Stromal cell of bone marrow (primary cell): Measurements from ENCODE around the gene EHD3.

Experiments
- DNase-seq: peaks from one replicate; pipeline ENCODE4 v3.0.0-alpha.2; 2012; ENCODE audit warnings: low read depth

EHD3 gene

GRCh38 chr2:31233741-31234682, at the start of gene EHD3:
EHD3 (plus strand) TSS chr2:31234152; CDS start chr2:31234622, 470 bp downstream.
- peak; percentile 64 for DNase-seq

- no peak for DNase-seq
Measured at GRCh38 chr2:31187166-31187565, 46.8 kb upstream of the EHD3 start.

- DNase-seq, result no peak
Measured at GRCh38 chr2:31188131-31188530, 45.8 kb upstream of the EHD3 start.

- no peak for DNase-seq
Measured at GRCh38 chr2:31189141-31189540, 44.8 kb upstream of the EHD3 start.

- no peak for DNase-seq
Measured at GRCh38 chr2:31190188-31190587, 43.8 kb upstream of the EHD3 start.

- DNase-seq, result no peak
Measured at GRCh38 chr2:31191931-31192330, 42.0 kb upstream of the EHD3 start.

- no peak for DNase-seq
Measured at GRCh38 chr2:31192396-31192795, 41.6 kb upstream of the EHD3 start.

GRCh38 chr2:31192851-31193392, 41.0 kb upstream of the EHD3 start:
- DNase-seq, result no peak

GRCh38 chr2:31193806-31194205, 40.1 kb upstream of the EHD3 start:
- no peak for DNase-seq

- no peak for DNase-seq
Measured at GRCh38 chr2:31196622-31197021, 37.3 kb upstream of the EHD3 start.

- no peak for DNase-seq
Measured at GRCh38 chr2:31197166-31197565, 36.8 kb upstream of the EHD3 start.

- DNase-seq, result no peak
Measured at GRCh38 chr2:31197669-31198068, 36.3 kb upstream of the EHD3 start.

- DNase-seq, result no peak
Measured at GRCh38 chr2:31199206-31199605, 34.7 kb upstream of the EHD3 start.

- DNase-seq, result no peak
Measured at GRCh38 chr2:31200972-31201371, 33.0 kb upstream of the EHD3 start.

GRCh38 chr2:31202041-31202440, 31.9 kb upstream of the EHD3 start:
- DNase-seq, result no peak

GRCh38 chr2:31202833-31203232, 31.1 kb upstream of the EHD3 start:
- no peak for DNase-seq

GRCh38 chr2:31203916-31204315, 30.0 kb upstream of the EHD3 start:
- no peak for DNase-seq

GRCh38 chr2:31204783-31205182, 29.2 kb upstream of the EHD3 start:
- no peak for DNase-seq

- no peak for DNase-seq
Measured at GRCh38 chr2:31205186-31205585, 28.8 kb upstream of the EHD3 start.

- DNase-seq, result no peak
Measured at GRCh38 chr2:31205613-31206012, 28.3 kb upstream of the EHD3 start.

- no peak for DNase-seq
Measured at GRCh38 chr2:31207790-31208189, 26.2 kb upstream of the EHD3 start.

- no peak for DNase-seq
Measured at GRCh38 chr2:31208240-31208639, 25.7 kb upstream of the EHD3 start.
